Measurements from ENCODE around the gene PACSIN1.

Gene PACSIN1

GRCh38 chr6:34561227-34561530, 95.3 kb downstream of the PACSIN1 start:
- Histone ChIP-seq H3K9me3 (replicated peaks in 1 of 11) (peaks cover 5 to 14% (median 11%) of the 10 kb centered on the region in 11 experiments; a peak in 19 of 22 replicates), H3K4me3 (no peak overlapping the region), H3K9ac (no peak overlapping the region), H3K27me3 (no peaks in the 10 kb centered on the region), H3K4me2 (no peak overlapping the region), H4K20me1 (no peaks in the 10 kb centered on the region), H3K4me1 (peaks cover 0 to 9% (median 0%) of the 10 kb centered on the region in 10 experiments; a peak in 3 of 20 replicates), H3K36me3 (no peaks in the 10 kb centered on the region), H3K27ac (no peak overlapping the region)
- TF ChIP-seq Cebpa-rat (IDR thresholded peaks at IDR 0.05) = no peak

GRCh38 chr6:34562350-34562749, 96.5 kb downstream of the PACSIN1 start:
- no peaks in the 10 kb centered on the region for H3K36me3 ChIP-seq
- no peak overlapping the region for H3K4me2 ChIP-seq
- H3K9ac ChIP-seq = no peak overlapping the region
- peaks cover 5 to 14% (median 11%) of the 10 kb centered on the region in 11 experiments; a peak in 19 of 22 replicates for H3K9me3 ChIP-seq (replicated peaks in 1 of 11)
- TF ChIP-seq Cebpa-rat (IDR thresholded peaks at IDR 0.05) = no peak
- no peaks in the 10 kb centered on the region for H4K20me1 ChIP-seq
- no peaks in the 10 kb centered on the region for H3K27me3 ChIP-seq
- no peak overlapping the region for H3K27ac ChIP-seq
- H3K4me3 ChIP-seq = no peak overlapping the region
- H3K4me1 ChIP-seq = 0 out of 20 replicates have a peak, but pooled peaks cover 0 to under 1% (median 0%) of the 10 kb centered on the region in 10 experiments

GRCh38 chr6:34562861-34563512, 97.1 kb downstream of the PACSIN1 start:
- no peak for TF ChIP-seq Cebpa-rat (IDR thresholded peaks at IDR 0.05)
- Histone ChIP-seq H3K9me3 (replicated peaks in 1 of 11) (peaks cover 5 to 11% (median 8%) of the 10 kb centered on the region in 11 experiments; a peak in 19 of 22 replicates), H3K36me3 (no peaks in the 10 kb centered on the region), H3K9ac (no peak overlapping the region), H3K4me3 (no peak overlapping the region), H3K4me1 (no peaks in the 10 kb centered on the region), H3K4me2 (no peak overlapping the region), H3K27ac (no peak overlapping the region), H4K20me1 (no peaks in the 10 kb centered on the region), H3K27me3 (no peaks in the 10 kb centered on the region)

GRCh38 chr6:34563513-34563870, 97.6 kb downstream of the PACSIN1 start:
- Histone ChIP-seq H3K4me1 (no peaks in the 10 kb centered on the region), H4K20me1 (no peaks in the 10 kb centered on the region), H3K9me3 (replicated peaks in 1 of 11) (peaks cover 0 to 6% (median 3%) of the 10 kb centered on the region in 11 experiments; a peak in 16 of 22 replicates), H3K4me3 (no peak overlapping the region), H3K9ac (no peak overlapping the region), H3K36me3 (no peaks in the 10 kb centered on the region), H3K27ac (no peak overlapping the region), H3K4me2 (no peak overlapping the region), H3K27me3 (no peaks in the 10 kb centered on the region)
- no peak for TF ChIP-seq Cebpa-rat (IDR thresholded peaks at IDR 0.05)

GRCh38 chr6:34564181-34564580, 98.3 kb downstream of the PACSIN1 start:
- H3K36me3 ChIP-seq = no peaks in the 10 kb centered on the region
- no peaks in the 10 kb centered on the region for H3K9me3 ChIP-seq (replicated peaks in 1 of 11)
- H3K27me3 ChIP-seq = no peaks in the 10 kb centered on the region
- no peak overlapping the region for H3K4me2 ChIP-seq
- H3K4me3 ChIP-seq = no peak overlapping the region
- H3K4me1 ChIP-seq = no peaks in the 10 kb centered on the region
- TF ChIP-seq Cebpa-rat (IDR thresholded peaks at IDR 0.05) = no peak
- no peak overlapping the region for H3K9ac ChIP-seq
- no peaks in the 10 kb centered on the region for H4K20me1 ChIP-seq
- H3K27ac ChIP-seq = no peak overlapping the region

GRCh38 chr6:34565722-34566137, 99.9 kb downstream of the PACSIN1 start:
- Histone ChIP-seq H3K36me3 (no peaks in the 10 kb centered on the region), H3K9ac (no peak overlapping the region), H3K27ac (no peak overlapping the region), H4K20me1 (no peaks in the 10 kb centered on the region), H3K27me3 (no peaks in the 10 kb centered on the region; a peak in 1 of 22 replicates), H3K9me3 (replicated peaks in 1 of 11) (no peaks in the 10 kb centered on the region), H3K4me1 (no peaks in the 10 kb centered on the region), H3K4me3 (no peak overlapping the region), H3K4me2 (no peak overlapping the region)
- no peak for TF ChIP-seq Cebpa-rat (IDR thresholded peaks at IDR 0.05)

- no peaks in the 10 kb centered on the region for H3K9me3 ChIP-seq (replicated peaks in 1 of 11)
- H3K27me3 ChIP-seq = no peaks in the 10 kb centered on the region; a peak in 1 of 22 replicates
- peaks cover 0 to 6% (median 0%) of the 10 kb centered on the region in 11 experiments; a peak in 2 of 22 replicates for H4K20me1 ChIP-seq
- H3K4me2 ChIP-seq = no peak overlapping the region
- H3K4me1 ChIP-seq = no peaks in the 10 kb centered on the region
- no peak overlapping the region for H3K9ac ChIP-seq
- TF ChIP-seq Cebpa-rat (IDR thresholded peaks at IDR 0.05) = no peak
- H3K27ac ChIP-seq = no peak overlapping the region
- H3K4me3 ChIP-seq = no peak overlapping the region
- no peaks in the 10 kb centered on the region for H3K36me3 ChIP-seq
Observed at GRCh38 chr6:34566830-34567546, 101.1 kb downstream of the PACSIN1 start.

- H3K27me3 ChIP-seq = no peaks in the 10 kb centered on the region; a peak in 1 of 22 replicates
- H4K20me1 ChIP-seq = peaks cover 0 to 11% (median 0%) of the 10 kb centered on the region in 11 experiments; a peak in 3 of 22 replicates
- no peaks in the 10 kb centered on the region for H3K9me3 ChIP-seq (replicated peaks in 1 of 11)
- no peaks in the 10 kb centered on the region for H3K4me1 ChIP-seq
- H3K9ac ChIP-seq = no peak overlapping the region
- no peak overlapping the region for H3K27ac ChIP-seq
- no peak for TF ChIP-seq Cebpa-rat (IDR thresholded peaks at IDR 0.05)
- no peak overlapping the region for H3K4me2 ChIP-seq
- H3K4me3 ChIP-seq = no peak overlapping the region
- H3K36me3 ChIP-seq = no peaks in the 10 kb centered on the region
Observed at GRCh38 chr6:34568341-34569201, 102.7 kb downstream of the PACSIN1 start.

- no peaks in the 10 kb centered on the region for H3K9me3 ChIP-seq (replicated peaks in 1 of 11)
- no peaks in the 10 kb centered on the region for H3K4me1 ChIP-seq
- H3K9ac ChIP-seq = no peak overlapping the region
Observed at GRCh38 chr6:34569361-34569973, 103.6 kb downstream of the PACSIN1 start.

More at GRCh38 chr6:34569361-34569973, 103.6 kb downstream of the PACSIN1 start:
- H3K27me3 ChIP-seq = no peaks in the 10 kb centered on the region; a peak in 1 of 22 replicates
- H3K27ac ChIP-seq = no peak overlapping the region
- H3K4me2 ChIP-seq = no peak overlapping the region
- TF ChIP-seq Cebpa-rat (IDR thresholded peaks at IDR 0.05) = no peak
- H3K4me3 ChIP-seq = no peak overlapping the region
- no peaks in the 10 kb centered on the region for H3K36me3 ChIP-seq
- peaks cover 0 to 18% (median 0%) of the 10 kb centered on the region in 11 experiments; a peak in 5 of 22 replicates for H4K20me1 ChIP-seq

Measured in BLaER1 treated with 17β-estradiol and CSF1 and Interleukin-3, amounts not matched to agents 10 nM and 100 nM (cell line).